Measurements from ENCODE around the gene LMTK3. TPM values are rescaled to one million over a fixed set of nuclear protein-coding genes. Genes with fewer than 3 reads are reported as not detected.

Gene LMTK3
- total and polyA plus RNA-seq, 2 experiments from 2014 or later, result 1.6 to 11.8 TPM

- no peaks in the 10 kb centered on the region for H3K79me2 ChIP-seq (replicated peaks; ENCODE audit: insufficient read depth)
- no peak overlapping the region for H3K27ac ChIP-seq (ENCODE audit: low read depth)
- H3K4me2 ChIP-seq, result no peak overlapping the region
- no peaks in the 10 kb centered on the region for H3K27me3 ChIP-seq (ENCODE audit: insufficient read depth)
- no peaks in the 10 kb centered on the region for H3K9me2 ChIP-seq (ENCODE audit: insufficient read depth)
- H4K20me1 ChIP-seq (replicated peaks; ENCODE audit: insufficient read depth), result peaks cover 6% of the 10 kb centered on the region
- Mint-ChIP-seq H3K4me1 (no peaks in the 10 kb centered on the region; the same call in 2 of the 3 replicates), H3K27me3 (ENCODE audit: insufficient read depth, low read depth, poor library complexity) (no peaks in the 10 kb centered on the region), H3K27ac (no peak overlapping the region), H3K9me3 (no peaks in the 10 kb centered on the region), H3K4me3 (no peak overlapping the region), H3K36me3 (ENCODE audit: low read depth) (peaks cover 57% of the 10 kb centered on the region)
- no peak overlapping the region for H2AFZ ChIP-seq
- no peak for DNase-seq (ENCODE audit: low spot score)
- H3K36me3 ChIP-seq (ENCODE audit: insufficient read depth), result peaks cover 10% of the 10 kb centered on the region
- H3F3A ChIP-seq (replicated peaks; ENCODE audit: low read depth), result peaks cover 2% of the 10 kb centered on the region
- H3K4me3 ChIP-seq, result no peak overlapping the region
- TF ChIP-seq ZNF331 (CRISPR knock-in tag; IDR thresholded peaks at IDR 0.05; ENCODE audit: low read depth) (no peak), ZNF114 (CRISPR knock-in tag; IDR thresholded peaks at IDR 0.05) (no peak), POLR2AphosphoS5 (IDR thresholded peaks at IDR 0.05; ENCODE audit: low read depth) (no peak)
- peaks cover 3% of the 10 kb centered on the region; the same call in 1 of the 2 replicates for H3K4me1 ChIP-seq (ENCODE audit: insufficient read depth)
- no peak for ATAC-seq
Observed at GRCh38 chr19:48455908-48456562, 55.6 kb downstream of the LMTK3 start.

- DNase-seq (ENCODE audit: low spot score), result no peak
- H3K4me3 Mint-ChIP-seq, result no peak within 1 kb of the TSS; the same call in 2 of the 3 replicates
- no peak for TF ChIP-seq REST (IDR thresholded peaks at IDR 0.05; ENCODE audit: unreplicated experiment)
- TF ChIP-seq ZNF462 (CRISPR knock-in tag; IDR thresholded peaks at IDR 0.05), result no peak
- no peak for TF ChIP-seq NANOG (IDR thresholded peaks at IDR 0.05; ENCODE audit: borderline replicate concordance)
- no peak for TF ChIP-seq ETS1 (IDR thresholded peaks at IDR 0.05)
- no peak for TF ChIP-seq EZH2phosphoT487 (IDR thresholded peaks at IDR 0.05; ENCODE audit: unreplicated experiment)
- no peak for TF ChIP-seq EZH2 (IDR thresholded peaks at IDR 0.05; ENCODE audit: low read depth, unreplicated experiment)
- no peak for TF ChIP-seq STAT1 (IDR thresholded peaks at IDR 0.05; ENCODE audit: unreplicated experiment)
Observed at GRCh38 chr19:48455171-48455907, 56.3 kb downstream of the LMTK3 start, which contains the start of gene KCNJ14. Gene KCNJ14, plus strand, starts transcription at chr19:48455574. Its CDS starts 6,151 bp downstream, at chr19:48461725.

More at GRCh38 chr19:48455171-48455907, 56.3 kb downstream of the LMTK3 start, which contains the start of gene KCNJ14:
- H2AFZ ChIP-seq, result no peak within 1 kb of the TSS
- no peaks in the 10 kb centered on the region for H3K79me2 ChIP-seq (replicated peaks; ENCODE audit: insufficient read depth)
- peaks cover 6% of the 10 kb centered on the region for H4K20me1 ChIP-seq (replicated peaks; ENCODE audit: insufficient read depth)
- H3K36me3 ChIP-seq (ENCODE audit: insufficient read depth), result peaks cover 10% of the 10 kb centered on the region
- H3F3A ChIP-seq (replicated peaks; ENCODE audit: low read depth), result peaks cover 2% of the 10 kb centered on the region
- Mint-ChIP-seq H3K9me3 (no peaks in the 10 kb centered on the region), H3K36me3 (ENCODE audit: low read depth) (peaks cover 64% of the 10 kb centered on the region), H3K27me3 (ENCODE audit: insufficient read depth, low read depth, poor library complexity) (no peaks in the 10 kb centered on the region), H3K27ac (no peak within 1 kb of the TSS), H3K4me1 (no peaks in the 10 kb centered on the region; the same call in 2 of the 3 replicates)
- no peak within 1 kb of the TSS for H3K27ac ChIP-seq (ENCODE audit: low read depth)
- ATAC-seq, result no peak
- H3K4me2 ChIP-seq, result no peak within 1 kb of the TSS
- no peak within 1 kb of the TSS for H3K4me3 ChIP-seq
- peaks cover 3% of the 10 kb centered on the region; the same call in 1 of the 2 replicates for H3K4me1 ChIP-seq (ENCODE audit: insufficient read depth)
- H3K27me3 ChIP-seq (ENCODE audit: insufficient read depth), result no peaks in the 10 kb centered on the region
- H3K9me2 ChIP-seq (ENCODE audit: insufficient read depth), result no peaks in the 10 kb centered on the region

All from GM23338 (cell line).